Fibroblast of the aortic adventitia (primary cell): Measurements from ENCODE around the gene RPL11. TPM values are rescaled to one million over a fixed set of nuclear protein-coding genes. Genes with fewer than 3 reads are reported as not detected.
"Not testable (repeated sequence)": the region's sequence is repeated elsewhere in the genome, so short reads cannot be mapped to it uniquely, and the experiment has no call there.

Experiments used
- DNase-seq: peaks from one replicate; pipeline ENCODE4 v3.0.0-alpha.2; 2010; ENCODE audit warnings: low read depth
- H3K4me3 ChIP-seq: 2 replicates; pipeline ENCODE4 v1.5.1; 2011; ENCODE audit warnings: low read depth, mild to moderate bottlenecking, control low read depth, low read length, moderate library complexity
- total RNA-seq: library from RNA; depleted of rRNA; stranded (reverse); fragments of >200 nt; gene quantifications from 2 replicates; pipeline ENCODE4 v1.2.3, GENCODE V29; 2012; ENCODE audit warnings: low replicate concordance
- TF ChIP-seq, protein P1 (sequence below): IDR thresholded peaks from 2 replicates; pipeline ENCODE4 v1.5.1; 2011; ENCODE audit warnings: mild to moderate bottlenecking, low read length, control low read depth, inconsistent platforms; ENCODE audit not compliant: insufficient read depth

RPL11 gene
- total RNA-seq, 1 donor: 1,073 TPM

DNA sequence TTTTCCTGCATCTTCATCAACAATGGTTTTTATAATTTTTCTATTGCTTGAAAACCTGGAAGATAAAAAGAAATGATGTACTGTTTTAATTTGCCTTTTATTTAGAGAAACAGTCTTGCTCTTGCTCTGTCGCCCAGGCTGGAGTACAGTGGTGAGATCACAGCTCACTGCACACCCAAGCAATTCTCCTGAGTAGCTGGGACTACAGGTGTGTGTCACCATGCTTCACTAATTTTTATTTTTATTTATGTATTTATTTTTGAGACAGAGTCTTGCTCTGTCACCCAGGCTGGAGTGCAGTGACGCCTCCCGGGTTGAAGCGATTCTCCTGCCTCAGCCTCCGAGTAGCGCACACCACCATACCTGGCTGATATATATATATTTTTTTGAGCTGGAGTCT is 43.0 kb upstream of the RPL11 start:
- TF ChIP-seq, protein P1, sequence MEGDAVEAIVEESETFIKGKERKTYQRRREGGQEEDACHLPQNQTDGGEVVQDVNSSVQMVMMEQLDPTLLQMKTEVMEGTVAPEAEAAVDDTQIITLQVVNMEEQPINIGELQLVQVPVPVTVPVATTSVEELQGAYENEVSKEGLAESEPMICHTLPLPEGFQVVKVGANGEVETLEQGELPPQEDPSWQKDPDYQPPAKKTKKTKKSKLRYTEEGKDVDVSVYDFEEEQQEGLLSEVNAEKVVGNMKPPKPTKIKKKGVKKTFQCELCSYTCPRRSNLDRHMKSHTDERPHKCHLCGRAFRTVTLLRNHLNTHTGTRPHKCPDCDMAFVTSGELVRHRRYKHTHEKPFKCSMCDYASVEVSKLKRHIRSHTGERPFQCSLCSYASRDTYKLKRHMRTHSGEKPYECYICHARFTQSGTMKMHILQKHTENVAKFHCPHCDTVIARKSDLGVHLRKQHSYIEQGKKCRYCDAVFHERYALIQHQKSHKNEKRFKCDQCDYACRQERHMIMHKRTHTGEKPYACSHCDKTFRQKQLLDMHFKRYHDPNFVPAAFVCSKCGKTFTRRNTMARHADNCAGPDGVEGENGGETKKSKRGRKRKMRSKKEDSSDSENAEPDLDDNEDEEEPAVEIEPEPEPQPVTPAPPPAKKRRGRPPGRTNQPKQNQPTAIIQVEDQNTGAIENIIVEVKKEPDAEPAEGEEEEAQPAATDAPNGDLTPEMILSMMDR: no peak
- DNase-seq: no peak
- no peak overlapping the region for H3K4me3 ChIP-seq

DNA sequence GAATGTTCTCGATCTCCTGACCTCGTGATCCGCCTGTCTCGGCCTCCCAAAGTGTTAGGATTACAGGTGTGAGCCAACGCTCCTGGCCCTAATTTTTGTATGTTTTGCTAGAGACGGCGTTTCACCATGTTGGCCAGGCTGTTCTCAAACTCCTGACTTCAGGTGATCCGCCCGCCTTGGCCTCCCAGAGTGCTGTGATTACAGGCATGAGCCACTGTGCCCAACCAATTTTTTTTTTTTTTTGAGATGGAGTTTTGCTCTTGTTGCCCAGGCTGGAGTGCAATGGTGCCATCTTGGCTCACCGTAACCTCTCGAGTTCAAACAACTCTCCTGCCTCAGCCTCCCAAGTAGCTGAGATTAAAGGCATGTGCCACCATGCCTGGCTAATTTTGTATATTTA is 42.4 kb upstream of the RPL11 start:
- not testable (repeated sequence) for H3K4me3 ChIP-seq, DNase-seq

DNA sequence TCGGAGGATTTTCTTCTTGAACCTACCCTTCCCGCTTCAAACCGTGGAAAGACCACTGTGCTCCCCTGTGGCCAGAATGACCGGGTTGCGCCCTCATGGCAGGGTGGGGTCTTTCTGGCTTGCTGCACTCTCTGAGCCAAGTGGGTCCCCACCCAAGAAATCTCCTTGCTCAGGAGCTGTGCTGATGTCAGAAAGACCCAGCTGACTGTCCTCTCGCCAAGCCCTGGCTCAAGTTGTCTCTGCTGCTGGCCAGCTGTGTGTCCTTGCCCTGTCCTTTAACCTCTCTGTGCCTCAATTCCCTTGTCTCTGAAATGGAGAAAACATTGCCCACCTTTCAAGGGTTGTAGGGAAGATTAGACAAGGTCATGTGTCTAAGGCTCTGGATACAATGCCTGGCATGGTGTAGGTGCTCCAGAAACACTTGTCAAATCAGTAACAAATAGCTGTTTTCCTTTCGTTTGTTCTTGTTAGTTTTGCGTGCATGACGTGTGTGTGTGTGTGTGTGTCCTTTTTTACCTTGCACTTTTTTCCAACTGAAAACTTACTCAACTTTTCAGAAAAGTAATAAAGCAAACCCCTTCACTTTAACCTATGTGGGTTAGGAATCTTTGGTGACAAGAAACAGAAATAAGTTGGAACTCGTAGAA is 41.1 kb upstream of the RPL11 start:
- H3K4me3 ChIP-seq: no peak overlapping the region
- DNase-seq: peak; percentile 33
- TF ChIP-seq, protein P1: no peak

DNA sequence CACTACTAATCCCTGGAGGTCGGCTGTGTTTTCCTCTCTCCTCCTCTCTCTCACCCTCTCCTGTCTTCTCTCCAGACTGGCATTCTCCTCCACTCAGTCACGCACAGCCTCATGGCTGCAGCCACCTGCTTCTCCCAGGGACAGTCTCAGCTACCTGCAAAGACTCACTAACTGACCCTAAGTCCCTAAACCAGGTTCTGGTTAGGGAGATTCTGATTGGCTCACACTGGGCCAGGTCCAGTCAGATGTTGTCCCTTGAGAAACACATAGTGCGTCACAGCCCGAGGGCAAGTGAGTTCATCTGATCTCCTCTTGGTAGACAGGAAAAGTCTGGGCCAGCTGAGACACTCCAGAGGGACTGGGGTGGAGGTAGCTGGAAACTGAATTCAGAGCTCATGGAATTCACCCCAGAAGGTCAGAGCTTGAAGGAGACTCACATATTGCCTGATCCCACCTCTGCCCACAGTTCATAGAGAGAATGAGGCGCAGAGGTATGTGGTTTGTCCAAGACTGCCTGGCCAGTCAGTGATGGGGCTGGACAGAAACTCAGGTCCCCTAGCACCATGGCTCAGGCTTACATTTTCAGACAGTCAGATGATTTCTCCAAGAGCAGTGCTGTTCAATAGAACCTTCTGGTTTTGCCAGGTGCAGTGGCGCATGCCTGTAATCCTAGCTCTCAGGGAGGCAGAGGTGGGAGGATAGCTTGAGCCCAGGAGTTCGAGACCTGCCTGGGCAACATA is 40.4 kb upstream of the RPL11 start:
- DNase-seq: peak; percentile 68
- TF ChIP-seq, protein P1: no peak

DNA sequence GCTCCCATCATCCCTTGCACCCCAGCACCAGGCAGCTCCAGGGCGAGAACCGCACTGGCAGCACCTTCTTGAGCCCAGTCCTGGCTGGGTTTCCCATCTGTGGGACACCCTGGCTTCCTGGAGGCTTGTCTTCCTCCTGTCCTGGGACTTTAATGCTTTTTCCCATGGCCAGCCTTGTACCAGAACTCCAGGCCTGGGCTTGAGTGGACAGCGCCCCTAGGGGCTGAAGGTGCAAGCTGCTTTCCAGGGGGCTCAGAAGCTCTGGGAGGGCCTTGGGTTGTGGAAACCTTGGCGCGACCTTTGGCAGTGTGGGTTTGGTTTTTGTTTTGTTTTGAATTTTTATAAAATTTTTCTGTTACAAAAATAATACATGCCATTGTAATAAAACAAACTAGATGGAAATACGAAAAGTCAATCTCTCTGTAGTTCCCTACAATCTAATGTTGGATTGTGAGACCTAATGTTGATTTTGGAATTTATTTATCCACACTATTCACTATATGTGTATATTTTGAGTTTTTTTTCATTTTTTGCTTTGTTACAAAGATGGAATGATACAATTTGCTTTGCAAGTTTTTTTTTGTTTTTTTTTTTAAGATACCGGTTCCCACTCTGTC is 33.8 kb upstream of the RPL11 start:
- TF ChIP-seq, protein P1: peak; percentile 92
- H3K4me3 ChIP-seq: no peak overlapping the region
- peak; percentile 35 for DNase-seq

More for the DNA sequence above, 40.4 kb upstream of the RPL11 start:
- H3K4me3 ChIP-seq: no peak overlapping the region

DNA sequence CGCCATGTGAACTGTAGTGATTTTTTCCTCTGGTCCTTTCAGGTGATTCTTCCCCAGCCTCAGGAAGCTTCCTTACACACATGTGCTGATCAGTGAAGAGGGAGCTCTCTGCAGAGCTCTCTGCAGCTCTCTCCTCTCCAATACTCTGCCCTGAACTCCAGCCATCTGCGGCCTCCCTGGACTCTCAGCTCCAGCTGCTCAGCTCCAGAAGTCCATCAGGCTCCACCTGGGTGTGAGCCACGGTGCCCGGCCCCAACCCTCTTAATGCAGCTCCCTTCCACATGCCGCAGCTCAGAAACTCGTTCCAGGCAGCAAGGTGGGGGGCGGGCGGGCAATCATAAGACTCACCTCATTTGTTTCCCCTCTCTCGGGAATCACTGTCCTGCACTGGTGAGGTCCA is 30.9 kb upstream of the RPL11 start:
- no peak for DNase-seq

DNA sequence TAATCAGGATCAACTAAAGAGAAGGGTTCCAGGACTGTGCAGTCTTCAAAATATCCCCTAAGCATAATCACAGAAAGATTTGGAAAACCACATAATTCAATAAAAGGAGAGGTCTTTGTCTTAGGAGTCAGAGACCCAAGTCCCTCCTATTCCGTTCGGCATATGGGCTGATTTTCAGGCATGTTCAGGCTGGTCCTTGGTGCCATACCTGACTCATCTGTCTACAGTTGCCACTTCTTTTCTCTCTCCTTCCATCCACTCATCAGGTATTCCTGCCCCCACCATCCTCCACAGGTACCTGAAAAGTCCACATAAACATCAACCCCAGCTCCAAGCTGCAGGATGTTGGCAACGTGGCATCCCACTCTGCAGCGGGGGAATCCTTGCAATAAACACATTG is 29.7 kb upstream of the RPL11 start:
- no peak overlapping the region for H3K4me3 ChIP-seq
- TF ChIP-seq, protein P1: no peak
- no peak for DNase-seq

More for the DNA sequence above, 30.9 kb upstream of the RPL11 start:
- no peak overlapping the region for H3K4me3 ChIP-seq
- TF ChIP-seq, protein P1: no peak
